Measurements from ENCODE around the gene RBBP7.
A peak's percentile ranks its signal among the peaks of the same experiment; 100 is the strongest.

RBBP7 gene

GRCh38 chrX:16822723-16823122 is 47.4 kb downstream of the RBBP7 start:
- peaks cover 35% of the 10 kb centered on the region for H3K36me3 Mint-ChIP-seq (ENCODE audit: low read depth)
- H3K4me1 Mint-ChIP-seq (ENCODE audit: low read depth): peaks cover 19% of the 10 kb centered on the region

DNA sequence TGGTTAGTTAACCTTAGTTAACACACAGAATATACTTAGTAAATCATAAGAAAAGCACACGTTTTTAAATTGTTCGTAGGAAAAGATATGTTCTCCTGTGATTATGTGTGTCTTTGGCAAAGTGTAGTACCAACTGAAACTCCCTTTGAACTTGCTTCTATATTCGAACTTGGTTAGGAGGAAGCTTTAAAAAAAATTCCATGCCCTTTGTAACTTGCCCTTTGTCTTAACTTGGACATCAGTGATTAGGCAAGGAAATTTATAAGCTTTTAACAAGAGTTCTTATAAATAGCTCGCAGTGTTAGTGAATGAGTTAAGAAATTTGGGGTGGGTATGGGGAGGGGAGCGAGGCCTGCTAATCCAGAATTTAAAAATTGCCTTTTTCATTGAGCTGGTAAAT is 50.5 kb downstream of the RBBP7 start:
- Mint-ChIP-seq H3K36me3 (ENCODE audit: low read depth) (peaks cover 33% of the 10 kb centered on the region), H3K4me1 (ENCODE audit: low read depth) (peaks cover 8% of the 10 kb centered on the region), H3K4me3 (no peak overlapping the region), H3K27me3 (no peaks in the 10 kb centered on the region), H3K27ac (no peak overlapping the region), H3K9me3 (no peaks in the 10 kb centered on the region)

More at GRCh38 chrX:16822723-16823122, 47.4 kb downstream of the RBBP7 start:
- Mint-ChIP-seq H3K27ac (peak overlapping the region; percentile 11), H3K9me3 (no peaks in the 10 kb centered on the region), H3K27me3 (no peaks in the 10 kb centered on the region), H3K4me3 (peak overlapping the region; percentile 3)

DNA sequence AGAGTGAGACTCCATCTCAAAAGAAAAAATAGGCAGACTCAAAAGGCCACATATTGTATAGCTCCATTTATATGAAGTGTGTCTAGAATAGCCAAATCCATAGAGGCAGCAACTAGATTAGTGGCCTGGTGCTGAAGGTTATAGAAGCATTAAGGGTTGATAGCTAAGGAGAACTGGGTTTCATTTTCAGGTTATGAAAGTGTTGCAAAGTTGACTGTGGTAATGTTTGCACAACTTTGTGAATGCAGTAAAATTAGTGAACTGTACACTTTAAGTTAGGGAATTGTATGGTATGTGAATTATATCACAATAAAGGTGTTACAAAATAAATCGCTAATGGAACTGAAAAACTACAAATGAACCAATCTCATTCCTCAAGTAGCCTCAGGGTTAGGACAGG is 55.6 kb downstream of the RBBP7 start:
- Mint-ChIP-seq H3K27ac (no peak overlapping the region), H3K4me1 (ENCODE audit: low read depth) (no peaks in the 10 kb centered on the region), H3K4me3 (no peak overlapping the region)

DNA sequence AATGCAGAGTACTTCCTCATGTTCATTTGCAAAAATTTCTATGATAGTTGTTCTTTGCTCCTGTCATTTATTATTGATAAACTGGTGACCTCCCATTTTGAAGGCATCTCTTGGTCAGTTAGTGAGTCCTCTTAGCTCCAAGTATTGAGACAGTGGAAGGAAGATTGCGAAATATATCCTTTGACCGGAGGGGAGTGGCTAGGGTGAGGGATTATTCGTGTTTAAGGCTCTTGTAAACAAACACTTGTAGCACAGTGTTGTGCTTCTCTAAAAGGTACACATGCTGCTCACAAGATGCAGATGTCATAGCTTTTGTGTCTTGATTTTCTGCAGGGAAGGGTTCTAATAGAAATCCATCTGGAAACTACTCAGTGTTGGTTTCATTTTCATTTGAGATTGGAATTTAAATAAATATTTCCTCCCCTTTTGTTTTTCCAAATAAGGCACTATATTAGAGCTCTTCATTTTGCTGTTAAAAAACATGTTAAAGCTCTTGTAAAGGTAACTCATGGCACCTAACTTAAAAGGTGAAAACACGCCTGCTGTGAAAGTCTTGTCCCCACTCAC is 62.1 kb downstream of the RBBP7 start:
- peak overlapping the region; percentile 67 for H3K27ac Mint-ChIP-seq
- no peaks in the 10 kb centered on the region for H3K27me3 Mint-ChIP-seq
- no peaks in the 10 kb centered on the region for H3K9me3 Mint-ChIP-seq
- peaks cover 14% of the 10 kb centered on the region for H3K36me3 Mint-ChIP-seq (ENCODE audit: low read depth)
- H3K4me3 Mint-ChIP-seq: no peak overlapping the region
- H3K4me1 Mint-ChIP-seq (ENCODE audit: low read depth): peaks cover 19% of the 10 kb centered on the region

More for the DNA sequence above, 55.6 kb downstream of the RBBP7 start:
- H3K36me3 Mint-ChIP-seq (ENCODE audit: low read depth): peaks cover 23% of the 10 kb centered on the region
- H3K27me3 Mint-ChIP-seq: no peaks in the 10 kb centered on the region
- no peaks in the 10 kb centered on the region for H3K9me3 Mint-ChIP-seq

DNA sequence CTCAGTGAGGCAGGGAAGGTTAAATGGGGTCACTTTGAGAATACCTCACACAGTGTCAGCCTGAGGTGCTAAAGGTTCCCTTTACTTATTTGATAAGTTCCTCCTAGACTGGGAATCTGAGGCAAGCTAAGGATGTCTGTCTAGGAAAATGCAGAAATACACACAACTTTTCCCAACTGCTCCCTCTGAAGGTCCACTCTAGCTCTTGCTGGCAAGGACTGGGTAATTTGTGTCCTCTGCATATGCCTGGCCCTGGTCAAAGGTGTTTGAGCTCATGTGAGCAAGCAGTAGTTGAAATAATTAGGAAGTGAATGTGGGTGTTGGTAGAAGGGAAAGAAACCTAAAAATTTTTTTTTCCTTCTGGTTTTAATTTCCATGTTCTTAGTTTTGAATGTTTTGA is 62.6 kb downstream of the RBBP7 start:
- peaks cover 19% of the 10 kb centered on the region for H3K4me1 Mint-ChIP-seq (ENCODE audit: low read depth)
- no peaks in the 10 kb centered on the region for H3K27me3 Mint-ChIP-seq
- H3K27ac Mint-ChIP-seq: no peak overlapping the region
- H3K9me3 Mint-ChIP-seq: no peaks in the 10 kb centered on the region
- H3K36me3 Mint-ChIP-seq (ENCODE audit: low read depth): peaks cover 12% of the 10 kb centered on the region
- H3K4me3 Mint-ChIP-seq: no peak overlapping the region

GRCh38 chrX:16804923-16805464 is 65.2 kb downstream of the RBBP7 start:
- H3K36me3 Mint-ChIP-seq (ENCODE audit: low read depth): peaks cover 12% of the 10 kb centered on the region
- H3K4me3 Mint-ChIP-seq: no peak overlapping the region
- peaks cover 19% of the 10 kb centered on the region for H3K4me1 Mint-ChIP-seq (ENCODE audit: low read depth)
- no peaks in the 10 kb centered on the region for H3K27me3 Mint-ChIP-seq
- H3K9me3 Mint-ChIP-seq: no peaks in the 10 kb centered on the region
- no peak overlapping the region for H3K27ac Mint-ChIP-seq

GRCh38 chrX:16797841-16798240 is 72.3 kb downstream of the RBBP7 start:
- Mint-ChIP-seq H3K9me3 (no peaks in the 10 kb centered on the region), H3K36me3 (ENCODE audit: low read depth) (peaks cover 33% of the 10 kb centered on the region), H3K4me1 (ENCODE audit: low read depth) (peaks cover 9% of the 10 kb centered on the region), H3K27me3 (no peaks in the 10 kb centered on the region), H3K27ac (no peak overlapping the region), H3K4me3 (no peak overlapping the region)

GRCh38 chrX:16797358-16797757 is 72.8 kb downstream of the RBBP7 start:
- Mint-ChIP-seq H3K27me3 (no peaks in the 10 kb centered on the region), H3K36me3 (ENCODE audit: low read depth) (peaks cover 30% of the 10 kb centered on the region), H3K4me3 (no peak overlapping the region), H3K4me1 (ENCODE audit: low read depth) (peaks cover 9% of the 10 kb centered on the region), H3K9me3 (no peaks in the 10 kb centered on the region), H3K27ac (no peak overlapping the region)

- no peaks in the 10 kb centered on the region for H3K9me3 Mint-ChIP-seq
- H3K27ac Mint-ChIP-seq: no peak overlapping the region
- H3K4me3 Mint-ChIP-seq: no peak overlapping the region
- peaks cover 29% of the 10 kb centered on the region for H3K36me3 Mint-ChIP-seq (ENCODE audit: low read depth)
- no peaks in the 10 kb centered on the region for H3K27me3 Mint-ChIP-seq
- peaks cover 10% of the 10 kb centered on the region for H3K4me1 Mint-ChIP-seq (ENCODE audit: low read depth)
Observed at GRCh38 chrX:16796298-16796697, 73.9 kb downstream of the RBBP7 start.
